Osteocyte (in vitro differentiated cells): ENCODE results near the gene PPP1R27. TPM values are rescaled to one million over a fixed set of nuclear protein-coding genes. Genes with fewer than 3 reads are reported as not detected.

ENCODE experiments used
- DNase-seq: peaks from one replicate; pipeline ENCODE4 v3.0.0; 2021; ENCODE audit warnings: mixed read lengths; ENCODE audit not compliant: unreplicated experiment; ENCODE audit errors: extremely low spot score
- H3K27ac Mint-ChIP-seq: one replicate; pipeline ENCODE4 v1.8.0; 2021; ENCODE audit warnings: mild to moderate bottlenecking, mixed read lengths; ENCODE audit not compliant: unreplicated experiment
- H3K27me3 Mint-ChIP-seq: one replicate; pipeline ENCODE4 v1.8.0; 2021; ENCODE audit warnings: mixed read lengths; ENCODE audit not compliant: unreplicated experiment
- H3K36me3 Mint-ChIP-seq: one replicate; pipeline ENCODE4 v1.8.0; 2021; ENCODE audit warnings: mixed read lengths; ENCODE audit not compliant: unreplicated experiment
- H3K4me1 Mint-ChIP-seq: one replicate; pipeline ENCODE4 v1.8.0; 2021; ENCODE audit warnings: mixed read lengths; ENCODE audit not compliant: unreplicated experiment
- H3K4me3 Mint-ChIP-seq: one replicate; pipeline ENCODE4 v1.8.0; 2021; ENCODE audit warnings: mild to moderate bottlenecking, moderate library complexity, mixed read lengths; ENCODE audit not compliant: unreplicated experiment
- H3K9me3 Mint-ChIP-seq: one replicate; pipeline ENCODE4 v1.8.0; 2021; ENCODE audit warnings: mixed read lengths; ENCODE audit not compliant: unreplicated experiment
- total RNA-seq: library from RNA; stranded (reverse); gene quantifications from 2 replicates; pipeline ENCODE4 v1.2.1, GENCODE V29; 2021
- TF ChIP-seq, protein P1 (sequence below): fragments of 200-600 bp; sonication (generic); IDR thresholded peaks from 2 replicates; pipeline ENCODE4 v1.5.0; 2021; ENCODE audit warnings: antibody characterized with exemption, mild to moderate bottlenecking, moderate library complexity

The PPP1R27 gene
- total RNA-seq, 1 donor from 2014 or later: 0.62 TPM

DNA sequence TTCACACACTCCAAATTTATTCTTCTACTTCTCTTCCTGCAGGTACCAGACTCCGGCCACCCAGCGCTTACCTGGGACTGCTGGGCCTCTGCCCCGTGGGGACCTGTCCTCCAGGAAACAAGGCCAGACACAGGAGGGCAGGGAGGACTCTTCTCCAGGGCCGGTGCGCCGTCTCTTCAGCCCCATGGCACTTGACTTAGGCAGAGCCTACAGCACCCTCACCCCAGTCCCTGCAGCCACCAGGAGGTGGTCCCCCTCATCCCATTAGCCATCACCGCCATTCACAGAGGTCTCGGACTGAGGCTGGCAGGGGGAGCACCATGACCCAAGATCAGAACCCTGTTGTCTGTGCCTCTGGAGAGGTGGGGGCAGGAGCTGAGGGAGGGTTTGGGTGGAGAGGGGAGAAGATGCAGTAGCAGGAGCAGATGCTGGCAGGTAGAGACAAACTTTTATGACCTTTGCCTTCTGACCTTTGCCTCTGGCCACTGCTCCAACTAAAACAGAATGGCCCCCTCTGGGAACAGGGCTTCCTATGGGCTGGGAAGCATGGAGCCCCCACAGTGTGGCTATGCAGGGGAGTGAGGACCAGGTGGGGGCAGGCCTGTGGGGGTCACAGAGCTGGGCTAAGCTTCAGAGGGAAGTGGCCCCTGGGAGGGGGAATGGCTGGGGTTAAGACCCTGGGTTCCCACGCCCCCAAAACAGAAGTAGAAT lies 32.6 kb downstream of the PPP1R27 start:
- no peak overlapping the region for H3K27ac Mint-ChIP-seq
- peaks cover 22% of the 10 kb centered on the region for H3K27me3 Mint-ChIP-seq
- TF ChIP-seq, protein P1, sequence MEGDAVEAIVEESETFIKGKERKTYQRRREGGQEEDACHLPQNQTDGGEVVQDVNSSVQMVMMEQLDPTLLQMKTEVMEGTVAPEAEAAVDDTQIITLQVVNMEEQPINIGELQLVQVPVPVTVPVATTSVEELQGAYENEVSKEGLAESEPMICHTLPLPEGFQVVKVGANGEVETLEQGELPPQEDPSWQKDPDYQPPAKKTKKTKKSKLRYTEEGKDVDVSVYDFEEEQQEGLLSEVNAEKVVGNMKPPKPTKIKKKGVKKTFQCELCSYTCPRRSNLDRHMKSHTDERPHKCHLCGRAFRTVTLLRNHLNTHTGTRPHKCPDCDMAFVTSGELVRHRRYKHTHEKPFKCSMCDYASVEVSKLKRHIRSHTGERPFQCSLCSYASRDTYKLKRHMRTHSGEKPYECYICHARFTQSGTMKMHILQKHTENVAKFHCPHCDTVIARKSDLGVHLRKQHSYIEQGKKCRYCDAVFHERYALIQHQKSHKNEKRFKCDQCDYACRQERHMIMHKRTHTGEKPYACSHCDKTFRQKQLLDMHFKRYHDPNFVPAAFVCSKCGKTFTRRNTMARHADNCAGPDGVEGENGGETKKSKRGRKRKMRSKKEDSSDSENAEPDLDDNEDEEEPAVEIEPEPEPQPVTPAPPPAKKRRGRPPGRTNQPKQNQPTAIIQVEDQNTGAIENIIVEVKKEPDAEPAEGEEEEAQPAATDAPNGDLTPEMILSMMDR: no peak
- H3K9me3 Mint-ChIP-seq: no peaks in the 10 kb centered on the region
- DNase-seq: no peak
- no peak overlapping the region for H3K4me3 Mint-ChIP-seq
- H3K4me1 Mint-ChIP-seq: peaks cover 2% of the 10 kb centered on the region
- H3K36me3 Mint-ChIP-seq: no peaks in the 10 kb centered on the region

DNA sequence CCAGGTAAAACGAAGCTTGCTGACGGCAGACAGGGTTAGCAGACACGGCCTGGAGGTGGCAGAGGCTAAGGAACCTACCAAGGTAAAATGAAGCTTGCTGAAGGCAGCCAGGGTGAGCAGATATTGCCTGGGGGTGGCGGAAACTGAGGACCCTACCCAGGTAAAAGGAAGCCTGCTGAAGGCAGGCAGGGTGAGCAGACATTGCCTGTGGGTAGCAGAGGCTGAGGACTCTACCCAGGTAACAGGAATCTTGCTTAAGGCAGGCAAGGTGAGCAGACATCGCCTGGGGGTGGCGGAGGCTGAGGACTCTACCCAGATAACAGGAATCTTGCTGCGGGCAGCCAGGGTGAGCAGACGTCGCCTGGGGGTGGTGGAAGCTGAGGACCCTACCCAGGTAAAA lies 33.5 kb downstream of the PPP1R27 start:
- TF ChIP-seq, protein P1: no peak
- H3K27me3 Mint-ChIP-seq: peaks cover 22% of the 10 kb centered on the region
- H3K27ac Mint-ChIP-seq: no peak overlapping the region
- no peak overlapping the region for H3K4me3 Mint-ChIP-seq
- DNase-seq: no peak
- H3K9me3 Mint-ChIP-seq: no peaks in the 10 kb centered on the region
- H3K4me1 Mint-ChIP-seq: peaks cover 2% of the 10 kb centered on the region
- no peaks in the 10 kb centered on the region for H3K36me3 Mint-ChIP-seq

DNA sequence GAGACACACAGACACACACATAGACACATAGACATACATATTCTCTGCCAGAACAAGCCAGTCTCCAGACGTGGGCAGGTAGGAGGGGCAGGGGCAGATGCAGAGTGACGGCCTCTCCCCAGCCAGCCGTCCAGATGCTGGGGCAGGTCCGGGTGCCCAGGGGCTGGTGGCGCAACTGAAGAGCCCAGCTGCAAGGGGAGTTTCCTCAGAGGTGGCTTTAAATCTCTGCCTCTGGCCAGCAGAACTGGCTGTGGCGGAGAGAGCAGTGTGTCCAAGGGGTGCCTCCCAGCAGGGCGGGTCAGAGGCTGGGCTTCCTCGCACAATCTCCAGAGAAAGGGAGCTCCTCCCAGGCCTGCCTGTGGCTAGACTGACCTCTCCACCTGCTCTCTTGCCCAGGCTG lies 40.3 kb downstream of the PPP1R27 start:
- no peaks in the 10 kb centered on the region for H3K36me3 Mint-ChIP-seq
- TF ChIP-seq, protein P1: no peak
- no peak for DNase-seq
- no peak overlapping the region for H3K4me3 Mint-ChIP-seq
- H3K4me1 Mint-ChIP-seq: no peaks in the 10 kb centered on the region
- no peaks in the 10 kb centered on the region for H3K27me3 Mint-ChIP-seq
- no peak overlapping the region for H3K27ac Mint-ChIP-seq
- H3K9me3 Mint-ChIP-seq: no peaks in the 10 kb centered on the region

DNA sequence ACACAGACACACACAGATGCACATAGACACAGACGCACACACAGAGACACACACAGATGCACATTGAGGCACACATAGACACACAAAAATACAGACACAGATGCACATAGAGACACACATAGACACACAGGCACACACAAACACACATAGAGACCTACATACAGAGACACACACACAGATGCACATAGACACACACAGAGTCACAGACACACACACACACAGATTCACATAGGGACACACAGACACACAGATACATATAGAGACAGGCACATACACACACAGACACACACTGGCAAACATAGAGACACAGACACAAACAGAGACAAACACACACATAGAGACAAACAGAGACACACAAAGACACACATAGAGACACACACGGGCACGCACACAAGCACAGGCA lies 40.8 kb downstream of the PPP1R27 start:
- TF ChIP-seq, protein P1: no peak
- Mint-ChIP-seq H3K27ac (no peak overlapping the region), H3K4me3 (no peak overlapping the region), H3K4me1 (no peaks in the 10 kb centered on the region), H3K36me3 (no peaks in the 10 kb centered on the region), H3K27me3 (no peaks in the 10 kb centered on the region), H3K9me3 (no peaks in the 10 kb centered on the region)
- DNase-seq: no peak

- TF ChIP-seq, protein P1: no peak
- no peaks in the 10 kb centered on the region for H3K9me3 Mint-ChIP-seq
- H3K4me3 Mint-ChIP-seq: no peak overlapping the region
- no peaks in the 10 kb centered on the region for H3K27me3 Mint-ChIP-seq
- DNase-seq: no peak
- no peak overlapping the region for H3K27ac Mint-ChIP-seq
- no peaks in the 10 kb centered on the region for H3K4me1 Mint-ChIP-seq
- no peaks in the 10 kb centered on the region for H3K36me3 Mint-ChIP-seq
Observed at GRCh38 chr17:81792675-81793615, 41.9 kb downstream of the PPP1R27 start.
